Duodenal mucosa (tissue), 2 donors: ENCODE data around the gene TCAP.
A peak's percentile ranks its signal among the peaks of the same experiment; 100 is the strongest.

Experiments used
- H3K27ac ChIP-seq: one replicate; pipeline ENCODE4 v1.7.0; 2013; ENCODE audit warnings: low read depth, low read length
- H3K27me3 ChIP-seq, 2 donors: one replicate each; pipeline ENCODE4 v1.7.0; 2013; ENCODE audit warnings: low read length in 2 of 2, control low read depth in 1 of 2; ENCODE audit not compliant: insufficient read depth in 2 of 2, control insufficient read depth in 1 of 2
- H3K36me3 ChIP-seq, 2 donors: one replicate each; pipeline ENCODE4 v1.7.0; 2013; ENCODE audit warnings: low read length in 2 of 2, control low read depth in 1 of 2; ENCODE audit not compliant: insufficient read depth in 2 of 2, control insufficient read depth in 1 of 2
- H3K4me1 ChIP-seq, 2 donors: one replicate each; pipeline ENCODE4 v1.7.0; 2013; ENCODE audit warnings: low read length in 2 of 2, control low read depth in 1 of 2; ENCODE audit not compliant: insufficient read depth in 2 of 2, control insufficient read depth in 1 of 2
- H3K4me3 ChIP-seq, 2 donors: one replicate each; pipeline ENCODE4 v1.7.0; 2013; ENCODE audit warnings: low read length in 2 of 2, low read depth in 1 of 2
- H3K9ac ChIP-seq, 2 donors: one replicate each; pipeline ENCODE4 v1.7.0; 2013; ENCODE audit warnings: low read length in 2 of 2, low read depth in 1 of 2
- H3K9me3 ChIP-seq, 2 donors: one replicate each; pipeline ENCODE4 v1.7.0; 2013; ENCODE audit warnings: low read length in 2 of 2, control low read depth in 1 of 2; ENCODE audit not compliant: control insufficient read depth in 1 of 2

The TCAP gene

DNA sequence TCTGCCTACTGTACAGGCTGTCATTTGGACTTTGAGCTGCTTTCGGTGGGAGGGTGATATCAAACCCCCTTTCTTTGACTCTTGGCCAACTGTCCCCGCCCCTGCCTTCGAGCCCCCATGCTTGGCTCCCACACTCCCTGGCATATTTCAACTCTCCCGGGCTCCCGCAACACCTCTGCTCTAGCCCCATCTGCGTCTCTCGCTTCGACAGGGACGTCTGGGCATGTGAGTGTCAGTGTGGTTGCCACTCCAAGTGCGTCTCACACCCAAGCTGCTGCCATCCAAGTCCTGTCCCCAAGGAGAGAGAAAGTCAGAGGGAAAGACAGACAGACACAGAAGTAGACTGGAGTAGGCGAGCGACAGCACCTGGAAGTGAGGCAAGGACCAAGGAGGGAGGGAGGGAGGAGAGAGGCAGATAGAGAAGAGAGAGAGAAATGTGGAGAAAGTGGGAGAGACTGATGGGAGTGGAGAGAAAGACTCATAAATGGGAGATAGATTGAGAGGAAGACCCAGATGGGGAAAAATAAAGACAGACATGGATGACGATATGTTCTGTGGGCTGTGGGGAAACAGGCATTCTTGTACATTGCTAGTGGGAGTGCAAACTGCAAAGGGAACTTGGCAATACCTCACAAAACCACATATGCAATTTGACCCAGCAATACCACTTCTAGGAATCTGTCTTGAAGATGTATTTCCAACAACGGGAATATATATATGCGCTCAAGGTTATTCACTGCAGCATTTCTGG, 16.4 kb upstream of the TCAP start:
- Histone ChIP-seq H3K27ac (no peak overlapping the region), H3K9ac (no peak overlapping the region), H3K36me3 (peaks cover 2 to 9% of the 10 kb centered on the region in 2 donors), H3K4me1 (peaks cover 15 to 34% of the 10 kb centered on the region in 2 donors), H3K9me3 (no peaks in the 10 kb centered on the region), H3K4me3 (no peak overlapping the region), H3K27me3 (no peaks in the 10 kb centered on the region)

DNA sequence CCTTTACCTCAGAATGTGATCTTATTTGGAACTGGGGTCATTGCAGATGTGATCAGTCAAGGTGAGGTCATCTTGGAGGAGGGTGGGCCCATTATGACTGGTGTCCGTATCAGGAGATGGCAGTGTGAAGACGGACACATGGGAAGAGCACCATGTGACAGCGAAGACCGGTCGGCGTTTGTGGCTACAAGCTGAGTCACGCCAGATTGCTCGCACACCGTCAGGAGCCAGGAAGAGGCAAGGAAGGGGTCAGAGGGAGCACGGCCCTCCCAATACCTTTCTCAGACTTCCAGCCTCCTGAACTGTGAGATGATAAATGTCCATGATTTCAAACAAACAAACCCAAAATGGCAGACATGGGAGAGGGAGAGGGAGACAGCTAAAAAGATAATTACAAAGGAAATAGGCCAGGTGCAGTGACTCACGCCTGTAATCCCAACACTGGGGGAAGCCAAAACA, 15.0 kb upstream of the TCAP start:
- peaks cover 15 to 35% of the 10 kb centered on the region in 2 donors for H3K4me1 ChIP-seq
- H3K4me3 ChIP-seq: no peak overlapping the region
- no peak overlapping the region for H3K9ac ChIP-seq
- no peaks in the 10 kb centered on the region for H3K9me3 ChIP-seq
- H3K27ac ChIP-seq: no peak overlapping the region
- peaks cover 7 to 11% of the 10 kb centered on the region in 2 donors for H3K36me3 ChIP-seq
- H3K27me3 ChIP-seq: no peaks in the 10 kb centered on the region

DNA sequence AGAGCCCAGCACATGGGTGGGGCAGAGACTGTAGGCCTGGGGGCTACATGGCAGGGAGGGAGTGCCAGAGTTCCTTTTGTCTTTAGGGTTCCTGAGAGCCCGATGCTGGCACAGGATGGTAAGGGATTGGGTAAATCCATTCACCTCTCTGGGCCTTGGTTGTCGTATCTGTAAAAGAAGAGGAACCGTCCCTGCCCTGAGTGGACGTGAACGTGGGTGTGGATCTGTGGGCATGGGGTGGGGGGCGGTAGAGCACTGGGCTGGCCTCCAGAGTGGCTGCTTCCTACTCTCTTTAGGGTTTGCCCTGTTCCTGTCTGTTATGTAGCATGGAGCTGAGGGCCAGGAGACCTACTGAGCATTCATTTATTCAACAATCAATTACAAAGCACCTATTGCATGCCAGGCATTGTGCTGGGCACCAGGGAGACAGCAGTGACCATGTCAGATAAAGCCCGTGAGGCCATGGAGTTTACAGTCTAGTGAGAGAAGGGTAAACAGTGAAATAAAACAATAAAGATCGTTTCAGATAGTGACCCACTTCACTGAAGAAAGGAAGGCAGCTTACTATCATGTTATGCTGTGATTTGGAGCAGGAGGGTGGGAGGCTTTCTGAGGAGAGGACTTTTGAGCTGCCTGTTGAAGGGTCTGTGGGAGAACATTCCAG, 13.1 kb upstream of the TCAP start:
- Histone ChIP-seq H3K27me3 (no peaks in the 10 kb centered on the region), H3K9ac (peak overlapping the region; percentile 4 to 9), H3K36me3 (peaks cover 7 to 17% of the 10 kb centered on the region in 2 donors), H3K4me3 (no peak overlapping the region), H3K4me1 (peaks cover 15 to 35% of the 10 kb centered on the region in 2 donors), H3K9me3 (no peaks in the 10 kb centered on the region), H3K27ac (no peak overlapping the region)

DNA sequence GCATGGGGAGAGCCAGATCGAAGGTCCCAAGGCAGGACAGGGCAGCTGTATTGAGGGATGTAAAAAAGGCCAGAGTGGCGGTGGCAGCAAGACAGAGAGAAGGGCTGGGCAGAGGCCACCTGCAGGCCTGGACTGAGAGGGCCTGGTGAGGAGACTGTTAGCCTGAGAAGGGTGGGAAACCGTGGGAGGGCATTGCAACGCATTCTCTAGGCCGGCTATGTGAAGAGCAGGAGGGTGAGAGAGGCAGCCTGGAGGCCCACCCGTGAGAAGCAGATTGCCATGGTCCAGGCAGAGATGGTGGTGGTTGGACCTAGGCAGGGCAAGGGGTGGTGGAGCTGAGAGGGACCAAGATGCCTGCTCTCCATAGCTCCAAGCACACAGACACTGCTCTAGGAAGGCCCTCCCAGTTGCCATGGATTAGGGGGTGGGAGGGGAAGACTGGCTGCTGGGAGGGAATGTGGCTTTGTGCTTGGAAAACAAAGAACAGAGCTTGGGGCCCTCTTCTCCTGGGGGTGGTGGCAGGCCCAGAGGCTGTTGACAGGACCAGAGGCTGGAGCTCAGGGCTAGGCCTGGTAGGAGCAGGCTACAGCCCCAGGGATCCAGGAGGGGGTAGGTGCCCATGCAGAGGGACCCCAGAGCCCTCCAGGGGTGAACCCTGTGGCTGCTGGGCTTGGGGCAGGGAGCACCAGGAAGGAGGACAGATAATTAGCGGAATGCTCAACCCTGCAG, 12.4 kb upstream of the TCAP start:
- Histone ChIP-seq H3K27me3 (no peaks in the 10 kb centered on the region), H3K9me3 (no peaks in the 10 kb centered on the region), H3K27ac (no peak overlapping the region), H3K4me1 (peaks cover 15 to 35% of the 10 kb centered on the region in 2 donors), H3K36me3 (peaks cover 11 to 22% of the 10 kb centered on the region in 2 donors), H3K4me3 (no peak overlapping the region), H3K9ac (peak overlapping the region in 1 of 2 donors; percentile 4)

DNA sequence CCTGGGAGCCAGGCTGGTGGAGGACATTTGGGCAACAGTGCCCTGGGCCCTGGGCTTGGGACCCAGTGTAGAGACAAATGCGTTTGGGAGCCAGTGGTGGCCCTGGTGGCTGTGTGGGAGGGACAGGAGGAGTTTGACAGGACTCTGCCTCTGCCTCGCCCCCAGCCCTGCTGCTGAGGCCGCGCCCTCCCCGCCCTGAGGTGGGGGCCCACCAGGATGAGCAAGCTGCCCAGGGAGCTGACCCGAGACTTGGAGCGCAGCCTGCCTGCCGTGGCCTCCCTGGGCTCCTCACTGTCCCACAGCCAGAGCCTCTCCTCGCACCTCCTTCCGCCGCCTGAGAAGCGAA, 11.9 kb upstream of the TCAP start:
- H3K4me3 ChIP-seq: no peak overlapping the region
- H3K27ac ChIP-seq: no peak overlapping the region
- peaks cover 15 to 34% of the 10 kb centered on the region in 2 donors for H3K4me1 ChIP-seq
- peak overlapping the region in 1 of 2 donors; percentile 1 for H3K9ac ChIP-seq
- H3K27me3 ChIP-seq: no peaks in the 10 kb centered on the region
- H3K9me3 ChIP-seq: no peaks in the 10 kb centered on the region
- H3K36me3 ChIP-seq: peaks cover 15 to 26% of the 10 kb centered on the region in 2 donors

DNA sequence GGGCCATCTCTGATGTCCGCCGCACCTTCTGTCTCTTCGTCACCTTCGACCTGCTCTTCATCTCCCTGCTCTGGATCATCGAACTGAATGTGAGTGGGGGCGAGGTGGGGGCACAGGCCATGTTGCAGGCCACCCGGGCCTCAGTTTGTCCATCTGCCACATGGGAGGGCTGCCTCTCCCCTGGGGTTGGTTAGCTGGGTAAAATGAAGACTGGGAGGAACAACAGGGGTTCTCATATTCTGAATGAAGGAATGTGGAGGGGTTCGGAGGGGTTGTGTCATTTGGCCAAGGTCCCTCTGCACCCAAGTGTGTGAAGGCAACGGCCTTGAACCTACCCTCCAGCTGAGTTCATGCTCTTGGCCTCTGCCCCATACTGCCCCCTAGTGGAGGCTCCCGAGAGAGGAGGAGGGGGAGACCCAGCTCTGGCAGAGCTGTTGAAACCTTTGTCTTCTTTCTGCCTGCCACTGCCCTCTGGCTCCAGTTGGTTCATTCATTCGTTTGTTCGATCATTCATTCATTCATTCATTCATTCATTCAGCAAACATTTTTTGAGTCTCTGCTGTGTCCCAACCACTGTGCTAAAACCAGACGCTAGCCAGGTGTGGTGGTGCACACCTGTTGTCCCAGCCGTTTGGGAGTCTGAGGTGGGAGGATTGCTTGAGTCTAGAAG, 11.4 kb upstream of the TCAP start:
- H3K27me3 ChIP-seq: no peaks in the 10 kb centered on the region
- H3K36me3 ChIP-seq: peaks cover 19 to 31% of the 10 kb centered on the region in 2 donors
- peak overlapping the region in 1 of 2 donors; percentile 1 for H3K9ac ChIP-seq
- peaks cover 15 to 31% of the 10 kb centered on the region in 2 donors for H3K4me1 ChIP-seq
- no peak overlapping the region for H3K4me3 ChIP-seq
- H3K9me3 ChIP-seq: no peaks in the 10 kb centered on the region
- H3K27ac ChIP-seq: no peak overlapping the region

DNA sequence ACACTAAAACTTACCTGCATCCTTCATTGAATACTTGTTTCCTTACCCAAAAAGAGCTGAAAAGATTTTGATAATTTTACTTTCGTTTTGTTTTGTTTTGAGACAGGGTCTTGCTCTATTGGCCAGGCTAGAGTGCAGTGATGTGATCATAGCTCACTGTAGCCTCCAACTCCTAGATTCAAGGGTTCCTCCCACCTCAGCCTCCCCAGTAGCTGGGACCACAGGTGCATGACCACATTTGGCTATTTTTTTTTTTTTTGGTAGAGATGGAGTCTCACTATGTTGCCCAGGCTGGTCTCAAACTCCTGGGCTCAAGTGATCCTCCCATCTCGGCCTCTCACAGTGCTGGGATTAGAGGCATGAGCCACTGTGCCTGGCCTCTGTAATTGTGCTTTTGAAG, 10.0 kb upstream of the TCAP start:
- H3K4me1 ChIP-seq: peaks cover 15 to 31% of the 10 kb centered on the region in 2 donors
- no peak overlapping the region for H3K9ac ChIP-seq
- no peak overlapping the region for H3K27ac ChIP-seq
- H3K36me3 ChIP-seq: peaks cover 25 to 33% of the 10 kb centered on the region in 2 donors
- H3K9me3 ChIP-seq: no peaks in the 10 kb centered on the region
- no peaks in the 10 kb centered on the region for H3K27me3 ChIP-seq
- H3K4me3 ChIP-seq: no peak overlapping the region

DNA sequence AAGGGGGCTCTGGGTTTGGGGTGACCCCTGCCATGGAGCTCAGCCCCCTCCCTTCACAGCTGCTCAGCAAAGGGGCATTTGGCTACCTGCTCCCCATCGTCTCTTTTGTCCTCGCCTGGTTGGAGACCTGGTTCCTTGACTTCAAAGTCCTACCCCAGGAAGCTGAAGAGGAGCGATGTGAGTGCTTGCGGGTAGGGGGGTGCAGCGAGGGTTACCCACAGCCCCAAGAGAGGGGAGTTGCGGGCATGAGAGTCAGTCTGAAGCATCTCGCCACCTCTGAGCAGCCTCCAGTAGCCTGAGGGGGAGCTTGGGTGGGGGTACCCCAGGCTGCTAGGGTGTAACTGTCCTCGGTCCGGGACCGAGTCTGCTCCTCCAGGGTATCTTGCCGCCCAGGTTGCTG, 6.8 kb upstream of the TCAP start:
- Histone ChIP-seq H3K9ac (no peak overlapping the region), H3K36me3 (peaks cover 35 to 52% of the 10 kb centered on the region in 2 donors), H3K4me1 (peaks cover 14 to 24% of the 10 kb centered on the region in 2 donors), H3K9me3 (no peaks in the 10 kb centered on the region), H3K27me3 (no peaks in the 10 kb centered on the region), H3K4me3 (no peak overlapping the region), H3K27ac (no peak overlapping the region)

DNA sequence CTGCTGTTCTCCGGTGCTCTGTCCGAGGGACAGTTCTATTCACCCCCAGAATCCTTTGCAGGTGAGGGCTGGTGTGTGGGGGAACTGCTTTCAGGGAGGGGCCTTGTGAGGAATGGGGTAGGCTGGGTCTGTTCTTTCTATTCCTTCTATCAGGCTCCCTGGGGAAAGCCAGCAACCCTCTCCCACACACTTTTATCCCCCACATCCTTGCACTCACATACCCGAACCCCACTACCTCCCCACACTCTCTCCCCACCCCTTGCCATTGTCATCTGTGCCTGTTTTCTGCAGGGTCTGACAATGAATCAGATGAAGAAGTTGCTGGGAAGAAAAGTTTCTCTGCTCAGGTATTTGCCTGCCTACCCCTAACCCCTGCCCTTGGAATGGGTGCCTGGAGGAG, 6.4 kb upstream of the TCAP start:
- Histone ChIP-seq H3K9ac (no peak overlapping the region), H3K27ac (no peak overlapping the region), H3K27me3 (no peaks in the 10 kb centered on the region), H3K36me3 (peaks cover 35 to 52% of the 10 kb centered on the region in 2 donors), H3K4me1 (peaks cover 16 to 21% of the 10 kb centered on the region in 2 donors), H3K4me3 (no peak overlapping the region), H3K9me3 (no peaks in the 10 kb centered on the region)
